Body of pancreas (tissue), 4 donors: ENCODE measurements around the gene TH.

Experiments
- CTCF ChIP-seq, 7 experiments: fragments of 450-650 bp in 4 of 7; fragments of 200-600 bp in 3 of 7; sonication (generic) in 3 of 7; IDR thresholded peaks; one replicate each; pipeline ENCODE4 v1.5.1; 2016 to 2019; ENCODE audit warnings: antibody characterized with exemption in 7 of 7
- POLR2A ChIP-seq, 3 donors: fragments of 450-650 bp; IDR thresholded peaks; one replicate each; pipeline ENCODE4 v1.6.1; 2016; ENCODE audit warnings: antibody characterized with exemption in 3 of 3, mild to moderate bottlenecking in 2 of 3

- TF ChIP-seq CTCF (IDR thresholded peaks at IDR 0.05) (no peak), POLR2A (IDR thresholded peaks at IDR 0.05) (no peak)
Measured at GRCh38 chr11:2193099-2193887, 21.7 kb upstream of the TH start.
